ENCODE measurements around the gene PPP6R1. TPM values are rescaled to one million over a fixed set of nuclear protein-coding genes. Genes with fewer than 3 reads are reported as not detected.

Gene PPP6R1
- total and polyA plus RNA-seq, 2 of the 13 experiments (the other 11 are each of a cell fraction or from before 2014, with no cell fraction given): 25.8 to 54.0 TPM

- no peak for TF ChIP-seq ZBTB39 (CRISPR knock-in tag; IDR thresholded peaks at IDR 0.05)
- no peak for TF ChIP-seq AGO2 (optimal IDR thresholded peaks at IDR 0.05; ENCODE audit: low read depth, low read length)
- TF ChIP-seq JUN (CRISPR knock-in tag; IDR thresholded peaks at IDR 0.05): no peak
- no peak for TF ChIP-seq PRDM15 (CRISPR knock-in tag; IDR thresholded peaks at IDR 0.05)
- no peak for TF ChIP-seq ZNF629 (CRISPR knock-in tag; conservative IDR thresholded peaks at IDR 0.05)
- no peak for TF ChIP-seq MBD4 (IDR thresholded peaks at IDR 0.05; ENCODE audit: borderline replicate concordance, low read length)
- peak; percentile 41; the same call in 1 of the 2 replicates for TF ChIP-seq BORCS8-MEF2B (CRISPR knock-in tag; IDR thresholded peaks at IDR 0.05)
- TF ChIP-seq HHEX (CRISPR knock-in tag; IDR thresholded peaks at IDR 0.05): 0 out of 2 replicates have a peak, but pooled peaks have one; percentile 6
- TF ChIP-seq ZGPAT (CRISPR knock-in tag; IDR thresholded peaks at IDR 0.05): peak; percentile 21; the same call in 1 of the 2 replicates
- no peak for TF ChIP-seq ARID3A (IDR thresholded peaks at IDR 0.05; ENCODE audit: low read depth, low read length)
- TF ChIP-seq ATF7 (IDR thresholded peaks at IDR 0.05): no peak
- TF ChIP-seq ATF7 (CRISPR knock-in tag; IDR thresholded peaks at IDR 0.05): 0 out of 2 replicates have a peak, but pooled peaks have one; percentile 19
- TF ChIP-seq SP4 (CRISPR knock-in tag; IDR thresholded peaks at IDR 0.05): peak; percentile 38; the same call in 1 of the 2 replicates
- no peak for TF ChIP-seq NFKBIZ (CRISPR knock-in tag; IDR thresholded peaks at IDR 0.05)
These were observed 42.9 kb upstream of the PPP6R1 start (continued) for GRCh38 chr19:55301459-55302317.
